H1 (cell line): ENCODE results near the gene CHD3. TPM values are rescaled to one million over a fixed set of nuclear protein-coding genes. Genes with fewer than 3 reads are reported as not detected.
A peak's percentile ranks its signal among the peaks of the same experiment; 100 is the strongest.

Source experiments
- CTCF ChIA-PET: fragments of 300-600 bp; sonication (Branson Sonifier 250); formaldehyde crosslinking; loops from one replicate; lab custom pipeline; 2021; ENCODE audit not compliant: partially characterized antibody; lab: Charles Lee
- POLR2A ChIA-PET: fragments of 300-600 bp; sonication (Branson Sonifier 250); formaldehyde crosslinking; loops from one replicate; lab custom pipeline; 2021; ENCODE audit warnings: inconsistent platforms; ENCODE audit not compliant: partially characterized antibody; lab: Charles Lee
- DNase-seq, 2 experiments: peaks; one replicate each; pipeline versions ENCODE4 v3.0.0 to v3.0.0-alpha.2; 2010 to 2022; ENCODE audit warnings: low spot score in 2 of 2, low read depth in 1 of 2, mixed read lengths in 1 of 2
- FAIRE-seq: peaks from 2 replicates; lab custom pipeline; 2011; peaks lifted over from hg19 to GRCh38; lab: Jason Lieb, UNC
- H2AFZ ChIP-seq: 2 replicates; pipeline ENCODE4 v1.8.1; 2012; ENCODE audit warnings: low read length, inconsistent platforms
- H2AK5ac ChIP-seq: 2 replicates; pipeline ENCODE4 v1.6.1; 2013; ENCODE audit warnings: low read depth, low read length
- H2BK120ac ChIP-seq: replicated peaks from 2 replicates; pipeline ENCODE3; 2013; ENCODE audit warnings: low read depth, low read length, inconsistent platforms
- H2BK12ac ChIP-seq: 2 replicates; pipeline ENCODE4 v1.6.1; 2013; ENCODE audit warnings: low read depth, low read length
- H2BK15ac ChIP-seq: 2 replicates; pipeline ENCODE4 v1.6.1; 2013; ENCODE audit warnings: low read length
- H2BK20ac ChIP-seq: 2 replicates; pipeline ENCODE4 v1.6.1; 2013; ENCODE audit warnings: low read length
- H2BK5ac ChIP-seq: 2 replicates; pipeline ENCODE4 v1.6.1; 2013; ENCODE audit warnings: low read depth, low read length
- H3K14ac ChIP-seq: 2 replicates; pipeline ENCODE4 v1.6.1; 2013; ENCODE audit warnings: inconsistent platforms; ENCODE audit not compliant: insufficient read length
- H3K18ac ChIP-seq: 2 replicates; pipeline ENCODE4 v1.6.1; 2013; ENCODE audit warnings: low read length; ENCODE audit errors: extremely low read depth
- H3K23ac ChIP-seq: 2 replicates; pipeline ENCODE4 v1.6.1; 2013; ENCODE audit warnings: inconsistent platforms; ENCODE audit not compliant: insufficient read length
- H3K23me2 ChIP-seq: 2 replicates; pipeline ENCODE4 v1.6.1; 2013; ENCODE audit warnings: low read depth, low read length
- H3K27ac ChIP-seq: 2 replicates; pipeline ENCODE4 v1.6.1; 2011; ENCODE audit warnings: low read depth, low read length, inconsistent platforms
- H3K27me3 ChIP-seq, 4 experiments: replicated peaks in 1 of 4; 1 replicate in 1 of 4; 2 replicates in 3 of 4; pipeline versions ENCODE4 v1.6.1 to v1.8.1; 2011 to 2013; ENCODE audit warnings: low read length in 3 of 4, mild to moderate bottlenecking in 3 of 4, inconsistent platforms in 2 of 4, mixed read lengths in 2 of 4, moderate library complexity in 1 of 4; ENCODE audit not compliant: control insufficient read depth in 3 of 4, insufficient read depth in 3 of 4; ENCODE audit errors: extremely low read depth in 1 of 4
- H3K36me3 ChIP-seq, 4 experiments: 2 replicates each; pipeline versions ENCODE4 v1.6.1 to v1.8.1; 2011 to 2013; ENCODE audit warnings: mild to moderate bottlenecking in 4 of 4, low read length in 3 of 4, moderate library complexity in 2 of 4, control low read depth in 1 of 4, inconsistent platforms in 1 of 4; ENCODE audit not compliant: insufficient read depth in 4 of 4, control insufficient read depth in 2 of 4
- H3K4ac ChIP-seq: replicated peaks from 2 replicates; pipeline ENCODE3; 2013; ENCODE audit warnings: low read length, low read depth, mixed read lengths, inconsistent platforms; ENCODE audit not compliant: insufficient read length
- H3K4me1 ChIP-seq, 4 experiments: replicated peaks in 1 of 4; 1 replicate in 1 of 4; 2 replicates in 3 of 4; pipeline versions ENCODE4 v1.6.1 to v1.8.1; 2011 to 2013; ENCODE audit warnings: low read length in 3 of 4, inconsistent platforms in 2 of 4, mixed read lengths in 1 of 4; ENCODE audit not compliant: insufficient read depth in 4 of 4, control insufficient read depth in 3 of 4
- H3K4me2 ChIP-seq, 2 experiments: 2 replicates each; pipeline versions ENCODE4 v1.6.1 to v1.8.1; 2011 to 2013; ENCODE audit warnings: low read depth in 2 of 2, low read length in 2 of 2, control low read depth in 1 of 2, inconsistent platforms in 1 of 2, mild to moderate bottlenecking in 1 of 2; ENCODE audit not compliant: insufficient read depth in 1 of 2
- H3K4me3 ChIP-seq, 4 experiments: fragments of 200-600, 300-600 bp in 1 of 4; sonication (generic), shearing (Covaris generic), sonication (Bioruptor Twin) in 1 of 4; 2 replicates each; pipeline versions ENCODE4 v1.5.1 to v1.8.1; 2011 to 2016; ENCODE audit warnings: low read length in 4 of 4, low read depth in 3 of 4, control low read depth in 2 of 4, inconsistent platforms in 2 of 4, mild to moderate bottlenecking in 2 of 4, mixed read lengths in 1 of 4, moderate library complexity in 1 of 4; ENCODE audit not compliant: insufficient read depth in 2 of 4; ENCODE audit errors: extremely low read depth in 1 of 4
- H3K56ac ChIP-seq: replicated peaks from 2 replicates; pipeline ENCODE3; 2013; ENCODE audit warnings: low read depth, mild to moderate bottlenecking, mixed read lengths, low read length, inconsistent platforms; ENCODE audit not compliant: insufficient read length
- H3K79me1 ChIP-seq: 2 replicates; pipeline ENCODE4 v1.6.1; 2013; ENCODE audit warnings: low read depth, low read length, control low read depth
- H3K79me2 ChIP-seq, 2 experiments: 2 replicates each; pipeline versions ENCODE4 v1.6.1 to v1.8.1; 2012 to 2013; ENCODE audit warnings: low read length in 2 of 2, mild to moderate bottlenecking in 2 of 2, inconsistent platforms in 1 of 2; ENCODE audit not compliant: insufficient read depth in 2 of 2, control insufficient read depth in 1 of 2
- H3K9ac ChIP-seq, 4 experiments: replicated peaks in 1 of 4; 1 replicate in 1 of 4; 2 replicates in 3 of 4; pipeline versions ENCODE4 v1.6.1 to v1.8.1; 2011 to 2013; ENCODE audit warnings: low read depth in 3 of 4, low read length in 3 of 4, control low read depth in 2 of 4, mild to moderate bottlenecking in 2 of 4, moderate library complexity in 2 of 4, inconsistent platforms in 1 of 4; ENCODE audit errors: extremely low read depth in 1 of 4
- H3K9me3 ChIP-seq, 2 experiments: 2 replicates each; pipeline versions ENCODE4 v1.6.1 to v1.8.1; 2012 to 2013; ENCODE audit warnings: mild to moderate bottlenecking in 2 of 2, moderate library complexity in 2 of 2, control low read depth in 1 of 2, inconsistent platforms in 1 of 2, low read depth in 1 of 2, low read length in 1 of 2, mixed read lengths in 1 of 2; ENCODE audit not compliant: insufficient read depth in 2 of 2
- H4K20me1 ChIP-seq, 2 experiments: replicated peaks in 1 of 2; 2 replicates each; pipeline versions ENCODE3 to v1.8.1; 2011 to 2013; ENCODE audit warnings: inconsistent platforms in 2 of 2, low read length in 2 of 2, mild to moderate bottlenecking in 1 of 2; ENCODE audit not compliant: insufficient read depth in 2 of 2, control insufficient read depth in 1 of 2
- H4K5ac ChIP-seq: 2 replicates; pipeline ENCODE4 v1.6.1; 2013; ENCODE audit warnings: low read length, low read depth, mixed read lengths, inconsistent platforms; ENCODE audit not compliant: insufficient read length
- H4K8ac ChIP-seq: 2 replicates; pipeline ENCODE4 v1.8.0; 2013; ENCODE audit warnings: mild to moderate bottlenecking, moderate library complexity, low read length, inconsistent platforms; ENCODE audit not compliant: insufficient read depth; ENCODE audit errors: extremely low read depth
- H4K91ac ChIP-seq: replicated peaks from 2 replicates; pipeline ENCODE3; 2013; ENCODE audit warnings: low read length, mixed read lengths, inconsistent platforms; ENCODE audit not compliant: insufficient read length
- ASH2L ChIP-seq: fragments of 200-600, 300-600 bp; sonication (generic); IDR thresholded peaks from one replicate; pipeline ENCODE4 v1.7.1; 2017; ENCODE audit warnings: low read length
- CREB1 ChIP-seq: IDR thresholded peaks from 2 replicates; pipeline ENCODE4 v1.6.1; 2012; ENCODE audit warnings: inconsistent platforms
- CTBP2 ChIP-seq: IDR thresholded peaks from 2 replicates; pipeline ENCODE4 v1.7.0; 2011; ENCODE audit warnings: borderline replicate concordance, mild to moderate bottlenecking, moderate library complexity, mixed read lengths, low read length; ENCODE audit not compliant: insufficient read depth, insufficient read length
- EGR1 ChIP-seq: IDR thresholded peaks from 2 replicates; pipeline ENCODE4 v1.6.1; 2011; ENCODE audit warnings: low read depth, low read length, borderline replicate concordance
- HDAC6 ChIP-seq: IDR thresholded peaks from one replicate; pipeline ENCODE4 v1.7.1; 2012; ENCODE audit warnings: low read depth, mild to moderate bottlenecking, inconsistent platforms, low read length, moderate library complexity
- KDM4A ChIP-seq: IDR thresholded peaks from one replicate; pipeline ENCODE4 v1.7.1; 2012; ENCODE audit warnings: low read depth, mild to moderate bottlenecking, moderate library complexity, low read length, inconsistent platforms; ENCODE audit not compliant: severe bottlenecking
- RAD21 ChIP-seq, 2 experiments: IDR thresholded peaks in 1 of 2; conservative IDR thresholded peaks in 1 of 2; 2 replicates each; pipeline ENCODE4 v1.6.1; 2011; ENCODE audit warnings: low read depth in 2 of 2, low read length in 2 of 2, improper control_type of control experiment in 1 of 2, inconsistent platforms in 1 of 2, mild to moderate bottlenecking in 1 of 2, moderate library complexity in 1 of 2
- RBBP5 ChIP-seq: IDR thresholded peaks from 2 replicates; pipeline ENCODE4 v1.7.1; 2012; ENCODE audit warnings: low read depth, mild to moderate bottlenecking, inconsistent platforms, low read length, moderate library complexity, borderline replicate concordance
- SP2 ChIP-seq: IDR thresholded peaks from 2 replicates; pipeline ENCODE4 v1.6.1; 2012; ENCODE audit warnings: mild to moderate bottlenecking, low read length, inconsistent platforms
- SP4 ChIP-seq: IDR thresholded peaks from 2 replicates; pipeline ENCODE4 v1.6.1; 2012; ENCODE audit warnings: low read length, inconsistent platforms
- YY1 ChIP-seq: IDR thresholded peaks from 2 replicates; pipeline ENCODE4 v1.6.1; 2011; ENCODE audit warnings: low read depth, mild to moderate bottlenecking, low read length
- WGBS, 2 experiments: shearing (Covaris generic) in 1 of 2; methylation state at CpG; one replicate each; pipeline versions ENCODE4 v1.1.6 to v1.1.7; 2013 to 2015; ENCODE audit warnings: low lambda C conversion rate in 2 of 2, mixed read lengths in 2 of 2, inconsistent platforms in 1 of 2, low coverage in 1 of 2, missing lambda C conversion rate in 1 of 2; ENCODE audit not compliant: insufficient replicate concordance in 2 of 2, insufficient coverage in 1 of 2, insufficient read length in 1 of 2; ENCODE audit errors: extremely low coverage in 1 of 2, missing lambda C conversion rate in 1 of 2; 5-methylcytosine and 5-hydroxymethylcytosine counted together
- polyA plus RNA-seq, 7 experiments: library from polyadenylated mRNA; depleted of rRNA in 3 of 7; stranded (reverse) in 5 of 7; unstranded in 2 of 7; fragments of >200 nt in 5 of 7; fragments of 200-250 nt in 2 of 7; gene quantifications; 1 replicate in 5 of 7; 2 replicates in 1 of 7; 4 replicates in 1 of 7; pipeline versions ENCODE4 v1.2.1 to v1.2.3, GENCODE V29; 2011 to 2013; ENCODE audit warnings: missing spikeins in 2 of 7, mixed read lengths in 2 of 7
- total RNA-seq: library from RNA; stranded (reverse); fragmentation: NEBNext Ultra II Directional; extraction: Animal tissue kit (Norgen Biotek cat#: 25700); gene quantifications from 2 replicates; pipeline ENCODE4 v1.2.1, GENCODE V29; 2021
- TF ChIP-seq, protein P1 (sequence below): IDR thresholded peaks from 2 replicates; pipeline ENCODE4 v1.6.1; 2012; ENCODE audit warnings: inconsistent platforms

Gene CHD3
- total and polyA plus RNA-seq, 2 of the 8 experiments (the other 6 are each of a cell fraction or from before 2014, with no cell fraction given): 12.3 to 12.9 TPM

DNA sequence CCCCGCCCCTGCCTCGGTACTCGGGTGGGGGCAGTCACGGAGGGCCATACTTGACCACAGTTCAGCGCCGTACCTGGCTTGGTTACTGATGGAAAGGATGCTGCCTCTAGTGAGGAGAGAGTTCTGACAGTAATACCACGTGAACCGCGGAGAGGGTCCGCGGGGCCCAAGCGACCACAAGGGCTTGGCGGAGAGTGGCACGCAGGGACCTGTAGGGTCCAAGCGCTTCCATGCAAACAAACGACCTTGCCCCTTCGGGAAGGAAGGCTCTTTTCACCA lies 45.4 kb upstream of the CHD3 start:
- Histone ChIP-seq H3K36me3 (no peaks in the 10 kb centered on the region; a peak in 1 of 8 replicates), H4K91ac (no peak overlapping the region), H2AFZ (no peak overlapping the region), H3K23me2 (peaks cover 34% of the 10 kb centered on the region), H3K18ac (no peak overlapping the region; the same call in 1 of the 2 replicates), H4K5ac (no peak overlapping the region)
- CTCF ChIA-PET: interaction anchor here (0.6 to 2.1 kb wide), 9 partner anchors 8 to 143 kb away, joined by 3 to 6 read pairs (median 4); partner anchors contain the start of gene EFNB3
- TF ChIP-seq HDAC6 (no peak), YY1 (no peak), SP4 (no peak), ASH2L (peak; percentile 57), CTBP2 (peak; percentile 98), RBBP5 (0 out of 2 replicates have a peak, but pooled peaks have one; percentile 8), RAD21 (IDR thresholded peaks at IDR 0.05 in 1 of 2, conservative IDR thresholded peaks at IDR 0.05 in 1 of 2; ENCODE audit: low read depth in 2 of 2, low read length in 2 of 2) (no peak), SP2 (no peak), EGR1 (no peak), KDM4A (peak; percentile 79), CREB1 (no peak)
- TF ChIP-seq, protein P1, sequence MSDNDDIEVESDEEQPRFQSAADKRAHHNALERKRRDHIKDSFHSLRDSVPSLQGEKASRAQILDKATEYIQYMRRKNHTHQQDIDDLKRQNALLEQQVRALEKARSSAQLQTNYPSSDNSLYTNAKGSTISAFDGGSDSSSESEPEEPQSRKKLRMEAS: peak; percentile 56; the same call in 1 of the 2 replicates
- TF ChIP-seq, all 59 proteins: peak for 5
- Histone ChIP-seq H3K14ac (no peak overlapping the region), H2BK20ac (no peak overlapping the region), H4K20me1 (peaks cover 12 to 42% of the 10 kb centered on the region in 2 experiments), H2BK120ac (no peak overlapping the region), H4K8ac (no peak overlapping the region), H3K23ac (no peak overlapping the region), H2AK5ac (no peak overlapping the region), H3K27ac (no peak overlapping the region), H3K4ac (no peak overlapping the region), H3K79me1 (no peaks in the 10 kb centered on the region), H3K4me3 (peak overlapping the region; percentile 70 to 98 (median 86)), H3K79me2 (no peaks in the 10 kb centered on the region), H2BK15ac (peak overlapping the region; percentile 48; the same call in 1 of the 2 replicates), H3K56ac (no peak overlapping the region), H2BK5ac (peak overlapping the region; percentile 78; the same call in 1 of the 2 replicates), H3K4me1 (peaks cover 10 to 25% (median 18%) of the 10 kb centered on the region in 4 experiments), H3K9ac (peak overlapping the region in 1 of 4 experiments; percentile 23; a peak in 2 of 7 replicates), H3K4me2 (peak overlapping the region; percentile 96 to 100), H2BK12ac (no peak overlapping the region; the same call in 1 of the 2 replicates), H3K27me3 (peaks cover 18 to 53% (median 49%) of the 10 kb centered on the region in 4 experiments), H3K9me3 (no peaks in the 10 kb centered on the region)
- FAIRE-seq: no peak
- POLR2A ChIA-PET: interaction anchor here (0.6 to 4.2 kb wide), 6 partner anchors 10 to 140 kb away, joined by 3 to 20 read pairs (median 8); partner anchors contain the start of genes CYB5D1, KDM6B, NAA38 and TMEM88
- WGBS, 2 experiments: 3% methylated on average over 16 of the region's 17 CpGs; no CpG with 5 or more reads in 1 of the 2 experiments
- peak in 1 of 2 experiments; percentile 76 for DNase-seq
